HG03064 (cell line): ENCODE data around the gene VEZT.
"Not testable (repeated sequence)": the region's sequence is repeated elsewhere in the genome, so short reads cannot be mapped to it uniquely, and the experiment has no call there.

Experiments
- ATAC-seq: cut with Tn5 transposase; IDR thresholded peaks from one replicate; pipeline ENCODE4 v1.9.1; 2021; ENCODE audit warnings: low read depth; ENCODE audit not compliant: unreplicated experiment

The VEZT gene

GRCh38 chr12:95314756-95315155 is 97.1 kb downstream of the VEZT start:
- not testable (repeated sequence) for ATAC-seq

GRCh38 chr12:95316798-95317197 is 99.2 kb downstream of the VEZT start:
- ATAC-seq: no peak

- no peak for ATAC-seq
Observed at GRCh38 chr12:95318071-95318545, 100.5 kb downstream of the VEZT start.

GRCh38 chr12:95319694-95320331 is 102.2 kb downstream of the VEZT start:
- ATAC-seq: no peak

- no peak for ATAC-seq
Observed at GRCh38 chr12:95321516-95322246, 104.1 kb downstream of the VEZT start.

- ATAC-seq: no peak
Observed at GRCh38 chr12:95322326-95322725, 104.7 kb downstream of the VEZT start.

GRCh38 chr12:95323212-95323611 is 105.6 kb downstream of the VEZT start:
- no peak for ATAC-seq

- ATAC-seq: not testable (repeated sequence)
Observed at GRCh38 chr12:95324246-95324645, 106.6 kb downstream of the VEZT start.

GRCh38 chr12:95325501-95325900 is 107.9 kb downstream of the VEZT start:
- ATAC-seq: no peak

GRCh38 chr12:95326445-95326844 is 108.8 kb downstream of the VEZT start:
- ATAC-seq: no peak

GRCh38 chr12:95326855-95327254 is 109.2 kb downstream of the VEZT start:
- no peak for ATAC-seq

- no peak for ATAC-seq
Observed at GRCh38 chr12:95328708-95329107, 111.1 kb downstream of the VEZT start.

GRCh38 chr12:95335948-95336347 is 118.3 kb downstream of the VEZT start:
- ATAC-seq: no peak

GRCh38 chr12:95336387-95337067 is 118.9 kb downstream of the VEZT start:
- no peak for ATAC-seq

GRCh38 chr12:95337146-95337545 is 119.5 kb downstream of the VEZT start:
- no peak for ATAC-seq

GRCh38 chr12:95339086-95339788 is 121.6 kb downstream of the VEZT start:
- no peak for ATAC-seq

GRCh38 chr12:95342008-95342407 is 124.4 kb downstream of the VEZT start:
- ATAC-seq: no peak

- ATAC-seq: no peak
Observed at GRCh38 chr12:95343461-95344230, 126.0 kb downstream of the VEZT start.

GRCh38 chr12:95349291-95349690 is 131.7 kb downstream of the VEZT start:
- ATAC-seq: no peak

- ATAC-seq: no peak
Observed at GRCh38 chr12:95351748-95352147, 134.1 kb downstream of the VEZT start.
